Chondrocyte (in vitro differentiated cells): ENCODE results near the gene IFNL4. TPM values are rescaled to one million over a fixed set of nuclear protein-coding genes. Genes with fewer than 3 reads are reported as not detected.
A peak's percentile ranks its signal among the peaks of the same experiment; 100 is the strongest.

ENCODE experiments used
- DNase-seq: peaks from one replicate; pipeline ENCODE4 v3.0.0; 2021; ENCODE audit warnings: mixed read lengths, low spot score
- H3K27ac Mint-ChIP-seq: one replicate; pipeline ENCODE4 v1.8.0; 2021; ENCODE audit warnings: mild to moderate bottlenecking, moderate library complexity, mixed read lengths; ENCODE audit not compliant: unreplicated experiment
- H3K27me3 Mint-ChIP-seq: 2 replicates; pipeline ENCODE4 v1.8.0; 2021; ENCODE audit warnings: low read depth, mixed read lengths
- H3K36me3 Mint-ChIP-seq: 2 replicates; pipeline ENCODE4 v1.8.0; 2021; ENCODE audit warnings: low read depth, mixed read lengths
- H3K4me1 Mint-ChIP-seq: 2 replicates; pipeline ENCODE4 v1.8.0; 2021; ENCODE audit warnings: low read depth, mild to moderate bottlenecking, mixed read lengths
- H3K4me3 Mint-ChIP-seq: one replicate; pipeline ENCODE4 v1.8.0; 2021; ENCODE audit warnings: mild to moderate bottlenecking, moderate library complexity, mixed read lengths; ENCODE audit not compliant: unreplicated experiment
- H3K9me3 Mint-ChIP-seq: 2 replicates; pipeline ENCODE4 v1.8.0; 2021; ENCODE audit warnings: low read depth, mixed read lengths
- long read RNA-seq: library from polyadenylated mRNA; stranded (forward); transcript quantifications from one replicate; pipeline ENCODE4 v2.0.0, GENCODE V29; 2021
- total RNA-seq: library from RNA; stranded (reverse); gene quantifications from 3 replicates; pipeline ENCODE4 v1.2.1, GENCODE V29; 2021
- TF ChIP-seq, protein P1 (sequence below): fragments of 200-600 bp; sonication (generic); IDR thresholded peaks from 2 replicates; pipeline ENCODE4 v1.5.0; 2021; ENCODE audit warnings: antibody characterized with exemption, mild to moderate bottlenecking, moderate library complexity

The IFNL4 gene
- not detected in 3 replicates for total RNA-seq
- long read RNA-seq = 0 reads

DNA sequence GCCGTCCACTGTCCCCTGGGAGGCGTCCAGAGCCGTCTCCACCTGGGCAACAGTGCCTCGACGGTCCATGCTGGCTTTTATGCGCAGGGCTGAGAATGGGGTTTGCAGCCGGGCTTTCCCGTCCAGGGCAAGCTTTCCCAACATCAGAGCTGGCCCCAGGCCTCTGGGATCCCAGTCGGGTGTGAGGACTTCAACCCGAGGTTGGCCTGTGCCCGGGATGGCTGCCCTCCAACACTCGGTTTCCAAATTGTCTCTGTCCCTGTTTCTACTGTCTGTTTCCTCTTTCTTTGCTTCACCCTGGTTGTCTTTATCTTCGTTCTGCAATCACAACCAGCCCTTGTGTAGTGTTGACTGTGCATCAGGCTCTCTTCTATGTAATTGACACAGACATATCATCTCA lies at the start of gene IFNL4:
IFNL4 (minus strand) TSS at position 51 of the 400 bp plus-strand sequence.
- no peak within 1 kb of the TSS for H3K27ac Mint-ChIP-seq
- H3K36me3 Mint-ChIP-seq = no peaks in the 10 kb centered on the region
- no peaks in the 10 kb centered on the region for H3K9me3 Mint-ChIP-seq
- TF ChIP-seq, protein P1, sequence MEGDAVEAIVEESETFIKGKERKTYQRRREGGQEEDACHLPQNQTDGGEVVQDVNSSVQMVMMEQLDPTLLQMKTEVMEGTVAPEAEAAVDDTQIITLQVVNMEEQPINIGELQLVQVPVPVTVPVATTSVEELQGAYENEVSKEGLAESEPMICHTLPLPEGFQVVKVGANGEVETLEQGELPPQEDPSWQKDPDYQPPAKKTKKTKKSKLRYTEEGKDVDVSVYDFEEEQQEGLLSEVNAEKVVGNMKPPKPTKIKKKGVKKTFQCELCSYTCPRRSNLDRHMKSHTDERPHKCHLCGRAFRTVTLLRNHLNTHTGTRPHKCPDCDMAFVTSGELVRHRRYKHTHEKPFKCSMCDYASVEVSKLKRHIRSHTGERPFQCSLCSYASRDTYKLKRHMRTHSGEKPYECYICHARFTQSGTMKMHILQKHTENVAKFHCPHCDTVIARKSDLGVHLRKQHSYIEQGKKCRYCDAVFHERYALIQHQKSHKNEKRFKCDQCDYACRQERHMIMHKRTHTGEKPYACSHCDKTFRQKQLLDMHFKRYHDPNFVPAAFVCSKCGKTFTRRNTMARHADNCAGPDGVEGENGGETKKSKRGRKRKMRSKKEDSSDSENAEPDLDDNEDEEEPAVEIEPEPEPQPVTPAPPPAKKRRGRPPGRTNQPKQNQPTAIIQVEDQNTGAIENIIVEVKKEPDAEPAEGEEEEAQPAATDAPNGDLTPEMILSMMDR = no peak
- H3K4me3 Mint-ChIP-seq = no peak within 1 kb of the TSS
- peaks cover 2% of the 10 kb centered on the region for H3K4me1 Mint-ChIP-seq
- DNase-seq = no peak
- peaks cover 56% of the 10 kb centered on the region for H3K27me3 Mint-ChIP-seq

DNA sequence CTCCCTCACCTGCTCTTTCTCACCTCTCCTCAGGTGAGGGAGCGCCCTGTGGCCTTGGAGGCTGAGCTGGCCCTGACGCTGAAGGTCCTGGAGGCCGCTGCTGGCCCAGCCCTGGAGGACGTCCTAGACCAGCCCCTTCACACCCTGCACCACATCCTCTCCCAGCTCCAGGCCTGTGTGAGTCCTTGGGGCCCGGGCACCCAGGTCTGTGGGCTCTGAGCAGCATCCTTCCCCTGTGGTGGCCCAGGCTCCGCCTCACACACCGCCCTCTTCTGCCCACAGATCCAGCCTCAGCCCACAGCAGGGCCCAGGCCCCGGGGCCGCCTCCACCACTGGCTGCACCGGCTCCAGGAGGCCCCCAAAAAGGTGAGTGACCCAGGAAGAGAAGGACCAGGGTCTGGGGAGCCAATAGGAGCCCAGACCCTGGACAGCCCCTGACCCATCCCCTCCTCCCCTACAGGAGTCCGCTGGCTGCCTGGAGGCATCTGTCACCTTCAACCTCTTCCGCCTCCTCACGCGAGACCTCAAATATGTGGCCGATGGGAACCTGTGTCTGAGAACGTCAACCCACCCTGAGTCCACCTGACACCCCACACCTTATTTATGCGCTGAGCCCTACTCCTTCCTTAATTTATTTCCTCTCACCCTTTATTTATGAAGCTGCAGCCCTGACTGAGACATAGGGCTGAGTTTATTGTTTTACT lies 49.4 kb upstream of the IFNL4 start:
- TF ChIP-seq, protein P1 = no peak

DNA sequence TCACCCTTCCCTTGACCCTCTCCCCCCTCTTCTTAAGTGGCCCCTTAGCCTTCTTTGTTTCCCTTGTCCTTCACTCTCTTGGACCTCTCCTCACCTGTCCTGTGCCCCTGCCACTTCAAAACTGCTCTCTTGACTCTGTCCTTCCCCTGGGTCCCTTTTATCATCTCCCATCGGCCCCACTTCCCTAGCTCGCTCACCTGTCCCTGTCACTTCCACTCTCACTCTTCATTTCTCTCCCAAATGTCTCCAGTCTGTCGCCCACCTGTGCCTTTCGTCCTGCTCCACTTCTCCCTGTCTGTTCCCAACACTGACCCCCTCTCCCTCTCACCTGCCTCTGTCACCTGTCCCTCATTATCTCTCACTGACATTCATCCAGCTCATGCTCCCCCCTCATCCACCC lies 48.2 kb upstream of the IFNL4 start:
- Mint-ChIP-seq H3K27ac (no peak overlapping the region), H3K4me3 (no peak overlapping the region), H3K4me1 (no peaks in the 10 kb centered on the region), H3K9me3 (no peaks in the 10 kb centered on the region), H3K27me3 (peaks cover 48% of the 10 kb centered on the region), H3K36me3 (no peaks in the 10 kb centered on the region)
- TF ChIP-seq, protein P1 = no peak
- peak; percentile 36 for DNase-seq

More for the DNA sequence above, 49.4 kb upstream of the IFNL4 start:
- Mint-ChIP-seq H3K4me1 (no peaks in the 10 kb centered on the region), H3K27me3 (peaks cover 46% of the 10 kb centered on the region), H3K9me3 (no peaks in the 10 kb centered on the region), H3K27ac (no peak overlapping the region), H3K4me3 (no peak overlapping the region), H3K36me3 (no peaks in the 10 kb centered on the region)
- DNase-seq = peak; percentile 68

- DNase-seq = no peak
- no peak within 1 kb of the TSS for H3K4me3 Mint-ChIP-seq
- no peaks in the 10 kb centered on the region for H3K36me3 Mint-ChIP-seq
- no peaks in the 10 kb centered on the region for H3K4me1 Mint-ChIP-seq
- H3K9me3 Mint-ChIP-seq = no peaks in the 10 kb centered on the region
- TF ChIP-seq, protein P1 = no peak
- no peak within 1 kb of the TSS for H3K27ac Mint-ChIP-seq
- peaks cover 52% of the 10 kb centered on the region for H3K27me3 Mint-ChIP-seq
Observed at GRCh38 chr19:39296055-39296645, 47.5 kb upstream of the IFNL4 start, which contains the start of gene IFNL1. IFNL1 (plus strand) TSS chr19:39296407; CDS start chr19:39296422, 15 bp downstream.

DNA sequence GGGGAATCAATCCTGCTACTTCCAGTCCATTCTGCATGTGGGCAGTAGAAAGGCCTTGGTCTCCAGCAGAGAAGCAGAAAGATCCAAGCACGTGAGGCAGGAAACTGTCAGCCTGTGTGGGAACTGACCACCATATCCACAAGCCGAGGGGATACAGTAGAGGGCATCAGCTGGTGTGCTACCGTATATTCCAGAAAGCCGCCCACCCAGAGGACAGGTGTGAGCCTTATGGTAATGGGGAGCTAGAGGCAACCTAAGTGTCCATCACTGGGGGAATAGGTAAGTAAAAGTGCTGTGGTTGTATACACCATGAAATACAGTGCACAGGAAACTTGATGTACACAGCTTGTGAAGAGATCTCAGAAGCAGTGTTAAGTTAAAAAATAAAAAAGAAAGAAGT lies 44.7 kb upstream of the IFNL4 start:
- no peak for DNase-seq
- TF ChIP-seq, protein P1 = no peak
- no peaks in the 10 kb centered on the region for H3K4me1 Mint-ChIP-seq
- H3K27ac Mint-ChIP-seq = no peak overlapping the region
- H3K27me3 Mint-ChIP-seq = peaks cover 58% of the 10 kb centered on the region
- no peaks in the 10 kb centered on the region for H3K9me3 Mint-ChIP-seq
- H3K4me3 Mint-ChIP-seq = no peak overlapping the region
- no peaks in the 10 kb centered on the region for H3K36me3 Mint-ChIP-seq
